ENCODE data around the gene MUS81. TPM values are rescaled to one million over a fixed set of nuclear protein-coding genes. Genes with fewer than 3 reads are reported as not detected.

MUS81 gene
- total and polyA plus RNA-seq, 9 of the 15 experiments (the other 6 are each of a cell fraction or from before 2014, with no cell fraction given), result 13.4 to 118 (median 53.7) TPM

DNA sequence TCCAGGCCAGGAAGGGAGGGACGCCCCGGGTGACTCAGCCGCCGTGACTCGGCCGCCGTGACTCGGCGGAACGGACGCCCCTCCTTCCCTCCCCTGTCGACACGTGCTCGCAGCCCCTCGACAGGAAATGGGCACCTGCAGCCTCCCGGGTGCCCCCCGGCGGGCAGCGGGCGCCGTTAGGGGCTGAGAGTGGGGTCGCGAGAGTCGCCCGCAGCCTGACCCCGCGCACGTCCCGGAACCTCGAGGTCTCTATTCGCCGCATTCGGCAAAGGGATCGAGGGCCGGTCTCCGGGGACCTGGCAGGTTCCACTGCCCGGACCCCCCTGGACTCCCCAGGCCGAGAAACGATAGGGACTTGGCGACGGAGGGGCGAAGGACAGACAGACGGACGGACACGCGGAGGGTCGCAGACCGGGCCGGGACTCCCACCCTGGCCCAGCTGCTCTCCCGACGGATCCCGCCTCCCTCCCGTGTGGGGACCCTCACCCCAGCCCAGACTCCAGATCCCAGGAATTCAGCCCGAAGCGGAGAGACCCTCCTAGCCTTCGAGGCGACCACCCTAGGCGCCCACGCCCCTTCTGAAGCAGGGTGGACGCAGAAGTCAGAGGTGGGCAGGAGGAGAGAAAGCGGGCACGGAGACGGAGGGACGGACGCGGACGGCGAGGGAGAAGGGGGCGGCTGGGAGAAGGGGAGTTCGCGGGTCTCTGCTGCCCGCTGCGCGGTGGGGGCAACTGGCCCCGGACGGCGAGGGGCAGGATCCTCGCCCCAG is 39.3 kb downstream of the MUS81 start (continued):
- TF ChIP-seq ZNF140 (CRISPR knock-in tag; IDR thresholded peaks at IDR 0.05) (no peak), IRF2 (CRISPR knock-in tag; IDR thresholded peaks at IDR 0.05) (0 out of 2 replicates have a peak, but pooled peaks have one; percentile 59), NRF1 (conservative IDR thresholded peaks at IDR 0.05 in 1 of 2, IDR thresholded peaks at IDR 0.05 in 1 of 2) (peak in 1 of 2 experiments; percentile 35; a peak in 1 of 4 replicates), ZC3H4 (CRISPR knock-in tag; IDR thresholded peaks at IDR 0.05; ENCODE audit: borderline replicate concordance) (peak; percentile 99), SIX5 (IDR thresholded peaks at IDR 0.05; ENCODE audit: borderline replicate concordance in 1 of 2, insufficient read depth in 1 of 2, low read depth in 1 of 2, low read length in 2 of 2) (no peak)
- TF ChIP-seq, protein P1, sequence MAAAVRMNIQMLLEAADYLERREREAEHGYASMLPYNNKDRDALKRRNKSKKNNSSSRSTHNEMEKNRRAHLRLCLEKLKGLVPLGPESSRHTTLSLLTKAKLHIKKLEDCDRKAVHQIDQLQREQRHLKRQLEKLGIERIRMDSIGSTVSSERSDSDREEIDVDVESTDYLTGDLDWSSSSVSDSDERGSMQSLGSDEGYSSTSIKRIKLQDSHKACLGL (CRISPR knock-in tag; IDR thresholded peaks at IDR 0.05; ENCODE audit: borderline replicate concordance, poor library complexity, severe bottlenecking), result peak; percentile 59
- TF ChIP-seq, protein P2, sequence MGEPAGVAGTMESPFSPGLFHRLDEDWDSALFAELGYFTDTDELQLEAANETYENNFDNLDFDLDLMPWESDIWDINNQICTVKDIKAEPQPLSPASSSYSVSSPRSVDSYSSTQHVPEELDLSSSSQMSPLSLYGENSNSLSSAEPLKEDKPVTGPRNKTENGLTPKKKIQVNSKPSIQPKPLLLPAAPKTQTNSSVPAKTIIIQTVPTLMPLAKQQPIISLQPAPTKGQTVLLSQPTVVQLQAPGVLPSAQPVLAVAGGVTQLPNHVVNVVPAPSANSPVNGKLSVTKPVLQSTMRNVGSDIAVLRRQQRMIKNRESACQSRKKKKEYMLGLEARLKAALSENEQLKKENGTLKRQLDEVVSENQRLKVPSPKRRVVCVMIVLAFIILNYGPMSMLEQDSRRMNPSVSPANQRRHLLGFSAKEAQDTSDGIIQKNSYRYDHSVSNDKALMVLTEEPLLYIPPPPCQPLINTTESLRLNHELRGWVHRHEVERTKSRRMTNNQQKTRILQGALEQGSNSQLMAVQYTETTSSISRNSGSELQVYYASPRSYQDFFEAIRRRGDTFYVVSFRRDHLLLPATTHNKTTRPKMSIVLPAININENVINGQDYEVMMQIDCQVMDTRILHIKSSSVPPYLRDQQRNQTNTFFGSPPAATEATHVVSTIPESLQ (CRISPR knock-in tag; IDR thresholded peaks at IDR 0.05), result peak; percentile 93
- TF ChIP-seq, protein P3, sequence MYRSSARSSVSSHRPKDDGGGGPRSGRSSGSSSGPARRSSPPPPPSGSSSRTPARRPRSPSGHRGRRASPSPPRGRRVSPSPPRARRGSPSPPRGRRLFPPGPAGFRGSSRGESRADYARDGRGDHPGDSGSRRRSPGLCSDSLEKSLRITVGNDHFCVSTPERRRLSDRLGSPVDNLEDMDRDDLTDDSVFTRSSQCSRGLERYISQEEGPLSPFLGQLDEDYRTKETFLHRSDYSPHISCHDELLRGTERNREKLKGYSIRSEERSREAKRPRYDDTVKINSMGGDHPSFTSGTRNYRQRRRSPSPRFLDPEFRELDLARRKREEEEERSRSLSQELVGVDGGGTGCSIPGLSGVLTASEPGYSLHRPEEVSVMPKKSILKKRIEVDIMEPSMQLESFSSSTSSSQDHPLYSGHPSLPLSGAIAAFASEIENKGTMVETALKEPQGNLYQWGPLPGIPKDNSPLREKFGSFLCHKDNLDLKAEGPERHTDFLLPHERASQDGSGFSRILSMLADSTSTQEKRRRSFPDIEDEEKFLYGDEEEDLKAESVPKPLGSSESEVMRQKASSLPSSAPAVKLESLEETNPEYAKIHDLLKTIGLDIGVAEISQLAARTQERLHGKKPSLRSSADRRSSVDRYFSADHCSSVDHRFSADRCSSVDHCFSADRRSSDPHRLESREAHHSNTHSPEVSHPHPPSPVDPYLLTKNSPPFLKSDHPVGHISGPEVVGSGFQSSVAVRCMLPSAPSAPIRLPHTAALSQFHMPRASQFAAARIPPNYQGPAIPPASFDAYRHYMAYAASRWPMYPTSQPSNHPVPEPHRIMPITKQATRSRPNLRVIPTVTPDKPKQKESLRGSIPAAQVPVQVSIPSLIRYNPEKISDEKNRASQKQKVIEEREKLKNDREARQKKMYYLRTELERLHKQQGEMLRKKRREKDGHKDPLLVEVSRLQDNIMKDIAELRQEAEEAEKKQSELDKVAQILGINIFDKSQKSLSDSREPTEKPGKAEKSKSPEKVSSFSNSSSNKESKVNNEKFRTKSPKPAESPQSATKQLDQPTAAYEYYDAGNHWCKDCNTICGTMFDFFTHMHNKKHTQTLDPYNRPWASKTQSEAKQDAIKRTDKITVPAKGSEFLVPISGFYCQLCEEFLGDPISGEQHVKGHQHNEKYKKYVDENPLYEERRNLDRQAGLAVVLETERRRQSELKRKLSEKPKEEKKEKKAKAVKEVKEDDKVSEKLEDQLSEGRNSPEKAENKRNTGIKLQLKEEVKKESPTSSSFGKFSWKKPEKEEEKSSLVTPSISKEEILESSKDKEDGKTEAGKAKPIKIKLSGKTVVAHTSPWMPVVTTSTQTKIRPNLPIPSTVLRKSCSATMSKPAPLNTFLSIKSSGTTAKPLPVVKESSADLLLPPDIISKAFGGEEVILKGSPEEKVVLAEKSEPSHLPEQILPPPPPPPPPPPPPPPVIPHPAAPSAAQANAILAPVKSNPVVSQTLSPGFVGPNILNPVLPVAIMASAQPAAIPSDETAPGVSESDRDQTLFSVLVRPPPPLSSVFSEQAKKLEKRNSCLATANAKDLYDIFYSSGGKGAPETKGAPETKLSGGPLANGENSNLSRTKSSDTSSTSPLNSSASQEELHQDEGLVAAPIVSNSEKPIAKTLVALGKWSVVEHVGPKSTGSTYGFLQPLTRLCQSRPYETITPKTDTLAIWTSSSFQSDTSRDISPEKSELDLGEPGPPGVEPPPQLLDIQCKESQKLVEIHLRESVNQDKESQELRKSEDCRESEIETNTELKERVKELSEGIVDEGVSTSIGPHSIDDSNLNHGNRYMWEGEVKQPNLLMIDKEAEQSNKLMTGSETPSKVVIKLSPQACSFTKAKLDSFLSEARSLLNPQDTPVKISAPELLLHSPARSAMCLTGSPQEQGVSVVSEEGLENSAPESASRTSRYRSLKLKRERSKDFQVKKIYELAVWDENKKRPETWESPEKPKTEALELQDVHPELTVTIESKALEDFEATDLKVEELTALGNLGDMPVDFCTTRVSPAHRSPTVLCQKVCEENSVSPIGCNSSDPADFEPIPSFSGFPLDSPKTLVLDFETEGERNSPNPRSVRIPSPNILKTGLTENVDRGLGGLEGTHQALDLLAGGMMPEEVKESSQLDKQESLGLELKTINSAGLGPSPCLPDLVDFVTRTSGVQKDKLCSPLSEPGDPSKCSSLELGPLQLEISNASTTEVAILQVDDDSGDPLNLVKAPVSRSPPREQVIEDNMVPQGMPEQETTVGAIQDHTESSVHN (IDR thresholded peaks at IDR 0.05; ENCODE audit: borderline replicate concordance in 1 of 2, low read depth in 1 of 2), result peak in 1 of 2 experiments; percentile 57; a peak in 2 of 4 replicates
- TF ChIP-seq, protein P4, sequence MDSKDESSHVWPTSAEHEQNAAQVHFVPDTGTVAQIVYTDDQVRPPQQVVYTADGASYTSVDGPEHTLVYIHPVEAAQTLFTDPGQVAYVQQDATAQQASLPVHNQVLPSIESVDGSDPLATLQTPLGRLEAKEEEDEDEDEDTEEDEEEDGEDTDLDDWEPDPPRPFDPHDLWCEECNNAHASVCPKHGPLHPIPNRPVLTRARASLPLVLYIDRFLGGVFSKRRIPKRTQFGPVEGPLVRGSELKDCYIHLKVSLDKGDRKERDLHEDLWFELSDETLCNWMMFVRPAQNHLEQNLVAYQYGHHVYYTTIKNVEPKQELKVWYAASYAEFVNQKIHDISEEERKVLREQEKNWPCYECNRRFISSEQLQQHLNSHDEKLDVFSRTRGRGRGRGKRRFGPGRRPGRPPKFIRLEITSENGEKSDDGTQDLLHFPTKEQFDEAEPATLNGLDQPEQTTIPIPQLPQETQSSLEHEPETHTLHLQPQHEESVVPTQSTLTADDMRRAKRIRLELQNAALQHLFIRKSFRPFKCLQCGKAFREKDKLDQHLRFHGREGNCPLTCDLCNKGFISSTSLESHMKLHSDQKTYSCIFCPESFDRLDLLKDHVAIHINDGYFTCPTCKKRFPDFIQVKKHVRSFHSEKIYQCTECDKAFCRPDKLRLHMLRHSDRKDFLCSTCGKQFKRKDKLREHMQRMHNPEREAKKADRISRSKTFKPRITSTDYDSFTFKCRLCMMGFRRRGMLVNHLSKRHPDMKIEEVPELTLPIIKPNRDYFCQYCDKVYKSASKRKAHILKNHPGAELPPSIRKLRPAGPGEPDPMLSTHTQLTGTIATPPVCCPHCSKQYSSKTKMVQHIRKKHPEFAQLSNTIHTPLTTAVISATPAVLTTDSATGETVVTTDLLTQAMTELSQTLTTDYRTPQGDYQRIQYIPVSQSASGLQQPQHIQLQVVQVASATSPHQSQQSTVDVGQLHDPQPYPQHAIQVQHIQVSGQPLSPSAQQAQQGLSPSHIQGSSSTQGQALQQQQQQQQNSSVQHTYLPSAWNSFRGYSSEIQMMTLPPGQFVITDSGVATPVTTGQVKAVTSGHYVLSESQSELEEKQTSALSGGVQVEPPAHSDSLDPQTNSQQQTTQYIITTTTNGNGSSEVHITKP (IDR thresholded peaks at IDR 0.05; ENCODE audit: partially characterized antibody), result peak; percentile 86
